H1 (cell line): Measurements from ENCODE around the gene ASPA.

ENCODE experiments used
- BRCA1 ChIP-seq: IDR thresholded peaks from 2 replicates; pipeline ENCODE4 v1.6.1; 2012; ENCODE audit warnings: low read depth, low read length, improper control_type of control experiment
- EP300 ChIP-seq, 2 experiments: IDR thresholded peaks; 1 replicate in 1 of 2; 2 replicates in 1 of 2; pipeline ENCODE4 v1.6.1; 2011 to 2012; ENCODE audit warnings: low read depth in 2 of 2, low read length in 2 of 2, mild to moderate bottlenecking in 2 of 2, borderline replicate concordance in 1 of 2, inconsistent platforms in 1 of 2, moderate library complexity in 1 of 2
- POLR2A ChIP-seq, 2 experiments: IDR thresholded peaks; 1 replicate in 1 of 2; 2 replicates in 1 of 2; pipeline ENCODE4 v1.6.1; 2011; ENCODE audit warnings: low read depth in 2 of 2, low read length in 2 of 2, mild to moderate bottlenecking in 2 of 2; ENCODE audit errors: control extremely low read depth in 1 of 2
- YY1 ChIP-seq: IDR thresholded peaks from 2 replicates; pipeline ENCODE4 v1.6.1; 2011; ENCODE audit warnings: low read depth, mild to moderate bottlenecking, low read length
- TF ChIP-seq, protein P1 (sequence below), 3 experiments: IDR thresholded peaks; 1 replicate in 2 of 3; 2 replicates in 1 of 3; pipeline versions ENCODE4 v1.5.1 to v1.6.1; 2011; ENCODE audit warnings: low read length in 3 of 3, mild to moderate bottlenecking in 3 of 3, inconsistent platforms in 2 of 3, low read depth in 1 of 3, moderate library complexity in 1 of 3; ENCODE audit not compliant: insufficient read depth in 1 of 3; ENCODE audit errors: control extremely low read depth in 1 of 3

GRCh38 chr17:3531266-3532101, 55.7 kb downstream of the ASPA start:
- TF ChIP-seq BRCA1, result no peak
- no peak for TF ChIP-seq POLR2A (IDR thresholded peaks at IDR 0.05; ENCODE audit: control extremely low read depth in 1 of 2, low read depth in 2 of 2, low read length in 2 of 2)
- no peak for TF ChIP-seq YY1
- TF ChIP-seq, protein P1, sequence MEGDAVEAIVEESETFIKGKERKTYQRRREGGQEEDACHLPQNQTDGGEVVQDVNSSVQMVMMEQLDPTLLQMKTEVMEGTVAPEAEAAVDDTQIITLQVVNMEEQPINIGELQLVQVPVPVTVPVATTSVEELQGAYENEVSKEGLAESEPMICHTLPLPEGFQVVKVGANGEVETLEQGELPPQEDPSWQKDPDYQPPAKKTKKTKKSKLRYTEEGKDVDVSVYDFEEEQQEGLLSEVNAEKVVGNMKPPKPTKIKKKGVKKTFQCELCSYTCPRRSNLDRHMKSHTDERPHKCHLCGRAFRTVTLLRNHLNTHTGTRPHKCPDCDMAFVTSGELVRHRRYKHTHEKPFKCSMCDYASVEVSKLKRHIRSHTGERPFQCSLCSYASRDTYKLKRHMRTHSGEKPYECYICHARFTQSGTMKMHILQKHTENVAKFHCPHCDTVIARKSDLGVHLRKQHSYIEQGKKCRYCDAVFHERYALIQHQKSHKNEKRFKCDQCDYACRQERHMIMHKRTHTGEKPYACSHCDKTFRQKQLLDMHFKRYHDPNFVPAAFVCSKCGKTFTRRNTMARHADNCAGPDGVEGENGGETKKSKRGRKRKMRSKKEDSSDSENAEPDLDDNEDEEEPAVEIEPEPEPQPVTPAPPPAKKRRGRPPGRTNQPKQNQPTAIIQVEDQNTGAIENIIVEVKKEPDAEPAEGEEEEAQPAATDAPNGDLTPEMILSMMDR (IDR thresholded peaks at IDR 0.05; ENCODE audit: control extremely low read depth in 1 of 3, insufficient read depth in 1 of 3, low read depth in 1 of 3, low read length in 3 of 3), result no peak
- no peak for TF ChIP-seq EP300 (IDR thresholded peaks at IDR 0.05; ENCODE audit: borderline replicate concordance in 1 of 2, low read depth in 2 of 2, low read length in 2 of 2)
